ENCODE results near the gene TEPSIN.

TEPSIN gene

GRCh38 chr17:81238815-81239713 lies at the start of gene TEPSIN, which contains the start of gene NDUFAF8:
Gene TEPSIN, minus strand, starts transcription at chr17:81239055. Its CDS starts 22 bp downstream, at chr17:81239033.
Gene NDUFAF8, plus strand, starts transcription at chr17:81239318. Its CDS starts 46 bp downstream, at chr17:81239364.
- DNase-seq, result peak; percentile 98 to 99 (median 99)

- peak in 1 of 3 donors; percentile 42 for DNase-seq
These were observed 49.0 kb upstream of the TEPSIN start for GRCh38 chr17:81287741-81288430.

GRCh38 chr17:81287152-81287551 lies 48.3 kb upstream of the TEPSIN start:
- DNase-seq, result no peak

GRCh38 chr17:81286491-81287145 lies 47.8 kb upstream of the TEPSIN start:
- no peak for DNase-seq

- DNase-seq, result no peak
These were observed 47.0 kb upstream of the TEPSIN start for GRCh38 chr17:81285894-81286293.

- DNase-seq, result peak; percentile 97
These were observed 46.5 kb upstream of the TEPSIN start for GRCh38 chr17:81285179-81285878.

GRCh38 chr17:81282876-81283275 lies 44.0 kb upstream of the TEPSIN start:
- no peak for DNase-seq

- DNase-seq, result no peak
These were observed 43.3 kb upstream of the TEPSIN start for GRCh38 chr17:81282141-81282540.

GRCh38 chr17:81280571-81280970 lies 41.7 kb upstream of the TEPSIN start:
- DNase-seq, result no peak

- DNase-seq, result no peak
These were observed 40.7 kb upstream of the TEPSIN start for GRCh38 chr17:81279278-81280275.

- DNase-seq, result no peak
These were observed 40.0 kb upstream of the TEPSIN start for GRCh38 chr17:81278831-81279230.

GRCh38 chr17:81277946-81278693 lies 39.3 kb upstream of the TEPSIN start:
- no peak for DNase-seq

- no peak for DNase-seq
These were observed 38.6 kb upstream of the TEPSIN start for GRCh38 chr17:81277421-81277820.

- no peak for DNase-seq
These were observed 37.9 kb upstream of the TEPSIN start for GRCh38 chr17:81276781-81277180.

GRCh38 chr17:81274471-81274855 lies 35.6 kb upstream of the TEPSIN start:
- no peak for DNase-seq

- DNase-seq, result no peak
These were observed 35.0 kb upstream of the TEPSIN start for GRCh38 chr17:81273698-81274470.

GRCh38 chr17:81272616-81273015 lies 33.8 kb upstream of the TEPSIN start:
- peak in 2 of 3 donors; percentile 24 to 31 for DNase-seq

GRCh38 chr17:81271226-81271625 lies 32.4 kb upstream of the TEPSIN start:
- peak; percentile 20 to 36 (median 31) for DNase-seq

- DNase-seq, result peak in 2 of 3 donors; percentile 25 to 31
These were observed 31.4 kb upstream of the TEPSIN start for GRCh38 chr17:81270279-81270678.

All from suppressor macrophage treated with lipopolysaccharide for 1 hour (primary cell).